ENCODE data around the gene DSCAML1. TPM values are rescaled to one million over a fixed set of nuclear protein-coding genes. Genes with fewer than 3 reads are reported as not detected.

The DSCAML1 gene
- total RNA-seq, 1 experiment from 2014 or later, result not detected

DNA sequence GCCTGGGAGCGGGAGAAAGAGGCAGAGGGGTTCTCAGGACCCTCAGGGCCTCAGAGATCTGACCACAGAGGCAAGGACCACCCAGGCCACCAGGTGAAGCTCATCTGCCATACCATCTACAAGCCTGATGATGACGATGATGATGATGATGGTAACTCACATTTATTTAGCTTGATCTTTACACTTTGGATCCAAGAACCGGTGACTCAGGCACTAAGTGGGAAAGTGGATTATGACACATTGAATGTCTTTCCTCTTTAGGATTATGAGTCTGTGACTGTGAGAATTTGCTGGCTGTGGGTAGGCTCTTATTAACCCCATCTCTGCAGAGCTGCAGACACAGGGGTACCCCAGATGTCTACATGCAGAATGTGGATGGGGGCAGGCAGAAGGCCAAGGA, 110.3 kb downstream of the DSCAML1 start:
- Histone ChIP-seq H3F3A (ENCODE audit: low read length, unreplicated experiment) (no peaks in the 10 kb centered on the region), H3K9me3 (ENCODE audit: low read length) (no peaks in the 10 kb centered on the region), H2AFZ (ENCODE audit: low read length) (no peak overlapping the region), H4K20me1 (ENCODE audit: low read length) (no peaks in the 10 kb centered on the region), H3K9ac (ENCODE audit: low read length) (no peak overlapping the region), H3K4me3 (ENCODE audit: low read length) (no peak overlapping the region), H3K36me3 (ENCODE audit: low read depth, low read length) (no peaks in the 10 kb centered on the region), H3K27me3 (ENCODE audit: low read length) (peaks cover 83% of the 10 kb centered on the region), H3K27ac (ENCODE audit: low read length) (no peak overlapping the region), H3K4me2 (ENCODE audit: low read length) (no peak overlapping the region), H3K9me2 (replicated peaks; ENCODE audit: low read length) (no peaks in the 10 kb centered on the region), H3K79me2 (ENCODE audit: low read length) (no peaks in the 10 kb centered on the region), H3K4me1 (ENCODE audit: insufficient read depth, low read length) (no peaks in the 10 kb centered on the region)
- CTCF ChIA-PET, result no interaction called here
- POLR2A ChIA-PET (ENCODE audit: unreplicated experiment), result no interaction called here
- intact Hi-C loops (cut with micrococcal nuclease), result no loop called here
- TF ChIP-seq, protein P1, sequence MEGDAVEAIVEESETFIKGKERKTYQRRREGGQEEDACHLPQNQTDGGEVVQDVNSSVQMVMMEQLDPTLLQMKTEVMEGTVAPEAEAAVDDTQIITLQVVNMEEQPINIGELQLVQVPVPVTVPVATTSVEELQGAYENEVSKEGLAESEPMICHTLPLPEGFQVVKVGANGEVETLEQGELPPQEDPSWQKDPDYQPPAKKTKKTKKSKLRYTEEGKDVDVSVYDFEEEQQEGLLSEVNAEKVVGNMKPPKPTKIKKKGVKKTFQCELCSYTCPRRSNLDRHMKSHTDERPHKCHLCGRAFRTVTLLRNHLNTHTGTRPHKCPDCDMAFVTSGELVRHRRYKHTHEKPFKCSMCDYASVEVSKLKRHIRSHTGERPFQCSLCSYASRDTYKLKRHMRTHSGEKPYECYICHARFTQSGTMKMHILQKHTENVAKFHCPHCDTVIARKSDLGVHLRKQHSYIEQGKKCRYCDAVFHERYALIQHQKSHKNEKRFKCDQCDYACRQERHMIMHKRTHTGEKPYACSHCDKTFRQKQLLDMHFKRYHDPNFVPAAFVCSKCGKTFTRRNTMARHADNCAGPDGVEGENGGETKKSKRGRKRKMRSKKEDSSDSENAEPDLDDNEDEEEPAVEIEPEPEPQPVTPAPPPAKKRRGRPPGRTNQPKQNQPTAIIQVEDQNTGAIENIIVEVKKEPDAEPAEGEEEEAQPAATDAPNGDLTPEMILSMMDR (conservative IDR thresholded peaks at IDR 0.05; ENCODE audit: low read depth, low read length), result no peak
- no TSS peak for BruUV-seq (replicated peaks)
- DNase-seq (peak; percentile 11), ATAC-seq (no peak)

DNA sequence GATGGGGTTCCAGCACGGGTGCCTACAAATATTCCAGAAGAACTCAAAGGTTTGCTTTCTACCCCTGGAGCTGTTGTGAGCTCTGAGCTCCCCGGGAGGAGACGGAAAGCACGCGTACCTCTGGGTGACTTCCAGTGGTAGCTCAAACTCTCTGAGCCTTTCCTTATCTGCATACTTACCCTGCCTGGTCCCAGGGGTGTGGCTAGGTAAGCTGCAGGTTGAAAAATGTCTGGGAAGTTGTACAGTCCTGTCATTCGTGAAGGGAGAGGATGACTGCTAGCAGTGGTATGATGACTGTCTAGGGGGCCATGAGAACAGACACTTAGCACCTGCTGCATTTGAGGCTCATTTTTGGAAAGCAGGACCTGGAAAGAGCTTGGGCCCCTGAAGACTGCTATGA, 111.5 kb downstream of the DSCAML1 start:
- no peak overlapping the region for H3K4me2 ChIP-seq (ENCODE audit: low read length)
- no peaks in the 10 kb centered on the region for H3K36me3 ChIP-seq (ENCODE audit: low read depth, low read length)
- H2AFZ ChIP-seq (ENCODE audit: low read length), result no peak overlapping the region
- no peaks in the 10 kb centered on the region for H4K20me1 ChIP-seq (ENCODE audit: low read length)
- no peak overlapping the region for H3K27ac ChIP-seq (ENCODE audit: low read length)
- no peaks in the 10 kb centered on the region for H3F3A ChIP-seq (ENCODE audit: low read length, unreplicated experiment)
- H3K79me2 ChIP-seq (ENCODE audit: low read length), result no peaks in the 10 kb centered on the region
- DNase-seq (no peak), ATAC-seq (no peak)
- no TSS peak for BruUV-seq (replicated peaks)
- ChIA-PET CTCF (no interaction called here), POLR2A (ENCODE audit: unreplicated experiment) (interaction anchor here (0.6 kb wide), 1 partner anchor 356 kb away, joined by 3 read pairs; no protein-coding TSS in a partner anchor)
- H3K4me3 ChIP-seq (ENCODE audit: low read length), result no peak overlapping the region
- H3K4me1 ChIP-seq (ENCODE audit: insufficient read depth, low read length), result no peaks in the 10 kb centered on the region
- H3K9me3 ChIP-seq (ENCODE audit: low read length), result no peaks in the 10 kb centered on the region
- H3K27me3 ChIP-seq (ENCODE audit: low read length), result peaks cover 83% of the 10 kb centered on the region
- TF ChIP-seq EZH2phosphoT487 (IDR thresholded peaks at IDR 0.05; ENCODE audit: borderline replicate concordance, low read length), result no peak
- TF ChIP-seq, protein P1 (conservative IDR thresholded peaks at IDR 0.05; ENCODE audit: low read depth, low read length), result no peak
- no peak for TF ChIP-seq EZH2 (IDR thresholded peaks at IDR 0.05; ENCODE audit: low read length, unreplicated experiment)
- intact Hi-C loops (cut with micrococcal nuclease), result no loop called here
- no peak overlapping the region for H3K9ac ChIP-seq (ENCODE audit: low read length)
- no peaks in the 10 kb centered on the region for H3K9me2 ChIP-seq (replicated peaks; ENCODE audit: low read length)

DNA sequence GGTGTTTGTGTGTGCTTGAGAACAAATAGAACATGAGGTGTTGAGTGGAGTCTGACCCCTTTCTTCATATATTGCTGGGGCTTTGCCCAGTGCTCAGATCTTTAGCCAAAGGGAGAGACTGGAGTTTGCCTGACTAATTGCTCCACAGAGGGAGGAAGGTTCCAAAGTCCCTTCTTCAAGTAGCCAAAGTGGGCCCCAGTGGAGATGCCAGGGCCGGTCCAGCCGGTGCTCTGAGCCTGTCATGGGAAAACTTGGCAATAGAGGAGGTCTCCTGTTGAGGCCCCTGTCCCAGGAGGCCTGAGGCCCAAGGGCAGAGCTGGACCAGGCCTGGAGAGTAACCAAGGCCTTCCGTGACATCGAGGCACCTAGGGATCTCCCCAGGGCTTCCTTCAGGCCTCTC, 112.3 kb downstream of the DSCAML1 start:
- intact Hi-C loops (cut with micrococcal nuclease), result no loop called here
- no peaks in the 10 kb centered on the region for H3K36me3 ChIP-seq (ENCODE audit: low read depth, low read length)
- peaks cover 83% of the 10 kb centered on the region for H3K27me3 ChIP-seq (ENCODE audit: low read length)
- H3K9me3 ChIP-seq (ENCODE audit: low read length), result no peaks in the 10 kb centered on the region
- no peaks in the 10 kb centered on the region for H3K9me2 ChIP-seq (replicated peaks; ENCODE audit: low read length)
- H3K4me2 ChIP-seq (ENCODE audit: low read length), result no peak overlapping the region
- ATAC-seq, result no peak
- no peaks in the 10 kb centered on the region for H3F3A ChIP-seq (ENCODE audit: low read length, unreplicated experiment)
- H2AFZ ChIP-seq (ENCODE audit: low read length), result no peak overlapping the region
- POLR2A ChIA-PET (ENCODE audit: unreplicated experiment), result no interaction called here
- no TSS peak for BruUV-seq (replicated peaks)
- H3K4me1 ChIP-seq (ENCODE audit: insufficient read depth, low read length), result no peaks in the 10 kb centered on the region
- no peak overlapping the region for H3K9ac ChIP-seq (ENCODE audit: low read length)
- H4K20me1 ChIP-seq (ENCODE audit: low read length), result no peaks in the 10 kb centered on the region
- DNase-seq, result no peak
- no peak overlapping the region for H3K4me3 ChIP-seq (ENCODE audit: low read length)
- no peak overlapping the region for H3K27ac ChIP-seq (ENCODE audit: low read length)
- CTCF ChIA-PET, result no interaction called here
- no peaks in the 10 kb centered on the region for H3K79me2 ChIP-seq (ENCODE audit: low read length)
- TF ChIP-seq EZH2phosphoT487 (IDR thresholded peaks at IDR 0.05; ENCODE audit: borderline replicate concordance, low read length) (no peak), EZH2 (IDR thresholded peaks at IDR 0.05; ENCODE audit: low read length, unreplicated experiment) (no peak)
- TF ChIP-seq, protein P1 (conservative IDR thresholded peaks at IDR 0.05; ENCODE audit: low read depth, low read length), result no peak
